22Rv1 (cell line): ENCODE data around the gene MAGEA9B.
"Not testable (repeated sequence)": the region's sequence is repeated elsewhere in the genome, so short reads cannot be mapped to it uniquely, and the experiment has no call there.

Source experiments
- H3K27ac ChIP-seq: fragments of 450-650 bp; 2 replicates; pipeline ENCODE4 v1.5.1; 2017
- CTCF ChIP-seq: fragments of 450-650 bp; IDR thresholded peaks from 2 replicates; pipeline ENCODE4 v1.5.1; 2017; ENCODE audit warnings: mild to moderate bottlenecking
- ZFX ChIP-seq: fragments of 450-650 bp; IDR thresholded peaks from 2 replicates; pipeline ENCODE4 v1.6.1; 2017; ENCODE audit warnings: antibody characterized with exemption, borderline replicate concordance

MAGEA9B gene

GRCh38 chrX:149571770-149572169 is 15.5 kb downstream of the MAGEA9B start:
- no peak overlapping the region for H3K27ac ChIP-seq
- TF ChIP-seq CTCF (no peak), ZFX (no peak)

GRCh38 chrX:149570668-149571067 is 16.6 kb downstream of the MAGEA9B start:
- TF ChIP-seq CTCF (no peak), ZFX (no peak)
- no peak overlapping the region for H3K27ac ChIP-seq

- H3K27ac ChIP-seq, result no peak overlapping the region
- TF ChIP-seq ZFX (no peak), CTCF (no peak)
Measured at GRCh38 chrX:149569770-149570169, 17.5 kb downstream of the MAGEA9B start.

- TF ChIP-seq CTCF, result no peak
- no peak for TF ChIP-seq ZFX
- no peak overlapping the region for H3K27ac ChIP-seq
Measured at GRCh38 chrX:149568701-149569296, 18.5 kb downstream of the MAGEA9B start.

- no peak overlapping the region for H3K27ac ChIP-seq
- TF ChIP-seq CTCF (no peak), ZFX (no peak)
Measured at GRCh38 chrX:149567621-149568417, 19.4 kb downstream of the MAGEA9B start.

GRCh38 chrX:149563359-149563758 is 23.9 kb downstream of the MAGEA9B start:
- TF ChIP-seq CTCF, result no peak
- TF ChIP-seq ZFX, result no peak
- no peak overlapping the region for H3K27ac ChIP-seq

- H3K27ac ChIP-seq, result not testable (repeated sequence)
Measured at GRCh38 chrX:149555251-149555650, 32.0 kb downstream of the MAGEA9B start.

- not testable (repeated sequence) for H3K27ac ChIP-seq
Measured at GRCh38 chrX:149551939-149552248, 35.4 kb downstream of the MAGEA9B start.

GRCh38 chrX:149551245-149551938 is 35.9 kb downstream of the MAGEA9B start:
- H3K27ac ChIP-seq, result not testable (repeated sequence)

GRCh38 chrX:149550454-149550853 is 36.8 kb downstream of the MAGEA9B start:
- H3K27ac ChIP-seq, result not testable (repeated sequence)

GRCh38 chrX:149549701-149550100 is 37.6 kb downstream of the MAGEA9B start, which contains the start of gene HSFX3:
TSS of gene HSFX3 (minus strand) at chrX:149549924. CDS start at chrX:149549852, 72 bp downstream.
- H3K27ac ChIP-seq, result not testable (repeated sequence)

GRCh38 chrX:149547782-149548181 is 39.5 kb downstream of the MAGEA9B start:
- H3K27ac ChIP-seq, result not testable (repeated sequence)

- not testable (repeated sequence) for H3K27ac ChIP-seq
Measured at GRCh38 chrX:149546962-149547361, 40.3 kb downstream of the MAGEA9B start.
